CD14-positive monocyte (primary cell): ENCODE measurements around the gene NKX6-2. TPM values are rescaled to one million over a fixed set of nuclear protein-coding genes. Genes with fewer than 3 reads are reported as not detected.

Source experiments
- DNase-seq, 3 donors: peaks; one replicate each; pipeline ENCODE4 v3.0.0-alpha.2; 2011 to 2022
- H2AFZ ChIP-seq: 2 replicates; pipeline ENCODE4 v1.6.0; 2012; ENCODE audit warnings: mild to moderate bottlenecking, low read depth, low read length, inconsistent platforms; ENCODE audit not compliant: insufficient read depth, poor library complexity, severe bottlenecking
- H3K27ac ChIP-seq, 2 donors: 1 replicate in 1 of 2; 2 replicates in 1 of 2; pipeline ENCODE4 v1.5.1; 2012 to 2013; ENCODE audit warnings: low read length in 2 of 2, control low read depth in 1 of 2, inconsistent platforms in 1 of 2, low read depth in 1 of 2, mild to moderate bottlenecking in 1 of 2
- H3K27me3 ChIP-seq, 2 donors: one replicate each; pipeline versions ENCODE4 v1.6.0 to v1.6.1; 2011 to 2013; ENCODE audit warnings: low read length in 2 of 2; ENCODE audit not compliant: control insufficient read depth in 2 of 2, insufficient read depth in 2 of 2
- H3K36me3 ChIP-seq, 2 donors: replicated peaks in 1 of 2; 1 replicate in 1 of 2; 2 replicates in 1 of 2; pipeline versions ENCODE4 v1.5.1 to v1.6.1; 2012 to 2013; ENCODE audit warnings: low read length in 2 of 2, control low read depth in 1 of 2, inconsistent platforms in 1 of 2, mild to moderate bottlenecking in 1 of 2; ENCODE audit not compliant: insufficient read depth in 2 of 2, control insufficient read depth in 1 of 2
- H3K4me1 ChIP-seq, 2 donors: 1 replicate in 1 of 2; 2 replicates in 1 of 2; pipeline versions ENCODE4 v1.5.1 to v1.6.1; 2012 to 2013; ENCODE audit warnings: low read length in 2 of 2, control low read depth in 1 of 2, inconsistent platforms in 1 of 2, mild to moderate bottlenecking in 1 of 2, moderate library complexity in 1 of 2; ENCODE audit not compliant: insufficient read depth in 2 of 2, control insufficient read depth in 1 of 2
- H3K4me2 ChIP-seq: replicated peaks from 2 replicates; pipeline ENCODE3; 2012; ENCODE audit warnings: low read length, moderate library complexity, mild to moderate bottlenecking; ENCODE audit not compliant: poor library complexity, severe bottlenecking; ENCODE audit errors: extremely low read depth
- H3K4me3 ChIP-seq, 3 experiments: fragments of 200-600 bp in 1 of 3; sonication (generic) in 1 of 3; replicated peaks in 1 of 3; 1 replicate in 2 of 3; 2 replicates in 1 of 3; pipeline ENCODE4 v1.5.1; 2011 to 2013; ENCODE audit warnings: low read length in 3 of 3, mild to moderate bottlenecking in 3 of 3, control low read depth in 2 of 3, low read depth in 2 of 3, inconsistent platforms in 1 of 3, moderate library complexity in 1 of 3
- H3K79me2 ChIP-seq: 2 replicates; pipeline ENCODE4 v1.6.0; 2012; ENCODE audit warnings: mild to moderate bottlenecking, control low read depth, inconsistent platforms, low read length, moderate library complexity; ENCODE audit not compliant: insufficient read depth
- H3K9ac ChIP-seq: 2 replicates; pipeline ENCODE4 v1.6.0; 2017; ENCODE audit warnings: low read length, mild to moderate bottlenecking; ENCODE audit not compliant: insufficient read depth, poor library complexity, severe bottlenecking
- H3K9me3 ChIP-seq, 2 donors: replicated peaks in 1 of 2; 1 replicate in 1 of 2; 2 replicates in 1 of 2; pipeline versions ENCODE4 v1.5.1 to v1.6.1; 2012 to 2013; ENCODE audit warnings: low read length in 2 of 2, control low read depth in 1 of 2; ENCODE audit not compliant: control insufficient read depth in 1 of 2, insufficient read depth in 1 of 2
- H4K20me1 ChIP-seq: 2 replicates; pipeline ENCODE4 v1.6.0; 2012; ENCODE audit warnings: mild to moderate bottlenecking, low read length, control low read depth, moderate library complexity; ENCODE audit not compliant: insufficient read depth
- H3K27ac Mint-ChIP-seq, 7 donors: one replicate each; pipeline ENCODE4 v1.8.0; 2020; ENCODE audit warnings: mild to moderate bottlenecking in 7 of 7, mixed read lengths in 7 of 7, moderate library complexity in 6 of 7, inconsistent platforms in 2 of 7
- H3K27me3 Mint-ChIP-seq, 3 donors: one replicate each; pipeline ENCODE4 v1.8.0; 2021 to 2022; ENCODE audit warnings: low read depth in 3 of 3, mild to moderate bottlenecking in 3 of 3, mixed read lengths in 3 of 3, moderate library complexity in 3 of 3, inconsistent platforms in 1 of 3
- H3K36me3 Mint-ChIP-seq, 2 donors: one replicate each; pipeline ENCODE4 v1.8.0; 2020; ENCODE audit warnings: mixed read lengths in 2 of 2, inconsistent platforms in 1 of 2, mild to moderate bottlenecking in 1 of 2
- H3K4me1 Mint-ChIP-seq: one replicate; pipeline ENCODE4 v1.8.0; 2020; ENCODE audit warnings: mild to moderate bottlenecking, mixed read lengths
- H3K4me3 Mint-ChIP-seq, 2 donors: one replicate each; pipeline ENCODE4 v1.8.0; 2020; ENCODE audit warnings: mild to moderate bottlenecking in 2 of 2, mixed read lengths in 2 of 2, moderate library complexity in 1 of 2
- H3K9me3 Mint-ChIP-seq, 7 donors: one replicate each; pipeline ENCODE4 v1.8.0; 2020 to 2022; ENCODE audit warnings: mixed read lengths in 7 of 7, mild to moderate bottlenecking in 6 of 7, moderate library complexity in 6 of 7, inconsistent platforms in 2 of 7
- CTCF ChIP-seq: fragments of 200-600 bp; IDR thresholded peaks from one replicate; pipeline ENCODE4 v1.8.0; 2022; ENCODE audit warnings: antibody characterized with exemption, mild to moderate bottlenecking
- whole genome bisulfite sequencing: methylation state at CpG from one replicate; pipeline ENCODE4 v1.1.5; 2013; ENCODE audit warnings: missing lambda C conversion rate; ENCODE audit not compliant: insufficient coverage; 5-methylcytosine and 5-hydroxymethylcytosine counted together
- intact Hi-C, 2 donors: fragments of 100-400 bp; cut with micrococcal nuclease; formaldehyde crosslinking; loops; one replicate each; pipeline versions ENCODE4 v1.15.0 to v1.15.1; 2023
- polyA plus RNA-seq, 3 donors: library from polyadenylated mRNA; depleted of rRNA in 1 of 3; unstranded in 2 of 3; stranded (reverse) in 1 of 3; fragments of 300-500 nt in 2 of 3; fragments of >200 nt in 1 of 3; fragmentation: Illumina TruSeq in 2 of 3; gene quantifications; 1 replicate in 2 of 3; 2 replicates in 1 of 3; pipeline ENCODE4 v1.2.3, GENCODE V29; 2012 to 2021

NKX6-2 gene
- polyA plus RNA-seq, 3 donors, result not detected

- Histone ChIP-seq H4K20me1 (no peaks in the 10 kb centered on the region), H3K79me2 (no peaks in the 10 kb centered on the region), H3K36me3 (peaks cover 26 to 70% of the 10 kb centered on the region in 2 donors), H3K9me3 (no peaks in the 10 kb centered on the region), H3K27ac (no peak overlapping the region), H3K9ac (no peak overlapping the region), H3K4me3 (no peak overlapping the region), H3K4me1 (no peaks in the 10 kb centered on the region), H3K27me3 (no peaks in the 10 kb centered on the region), H2AFZ (no peak overlapping the region), H3K4me2 (no peak overlapping the region)
- no peak for DNase-seq
- peaks cover 30 to 56% of the 10 kb centered on the region in 2 donors for H3K36me3 Mint-ChIP-seq
- intact Hi-C loops, result no loop called here
- H3K4me3 Mint-ChIP-seq, result no peak overlapping the region
- H3K4me1 Mint-ChIP-seq, result no peaks in the 10 kb centered on the region
- H3K9me3 Mint-ChIP-seq, result no peaks in the 10 kb centered on the region
- 90% methylated on average over 21 of the region's 24 CpGs for WGBS
- H3K27me3 Mint-ChIP-seq, result peaks cover 0 to 4% (median 0%) of the 10 kb centered on the region in 3 donors
- no peak overlapping the region for H3K27ac Mint-ChIP-seq
- no peak for TF ChIP-seq CTCF
These were observed 50.0 kb downstream of the NKX6-2 start for GRCh38 chr10:132735923-132736391.

DNA sequence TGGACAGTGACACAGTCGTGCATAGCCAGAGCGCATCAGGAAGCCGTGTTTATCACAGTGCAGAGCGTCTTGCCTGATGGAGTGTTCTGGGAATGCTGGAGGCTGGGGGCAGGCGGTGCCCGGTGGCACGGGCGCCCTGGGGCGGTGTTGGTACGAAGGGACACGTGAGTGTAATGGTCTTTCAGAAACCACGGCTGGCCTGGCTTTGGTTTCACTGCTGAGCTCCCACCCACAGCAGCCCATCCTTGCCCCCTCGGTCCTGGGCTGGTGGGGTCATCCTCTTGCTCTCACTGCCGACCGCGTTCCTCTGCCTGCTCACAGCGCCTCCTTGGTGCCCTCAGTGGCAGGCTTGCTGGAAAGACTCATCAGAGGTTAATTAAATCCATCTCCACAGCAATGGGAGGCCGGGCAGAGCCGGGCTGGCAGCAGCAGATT lies 50.6 kb downstream of the NKX6-2 start:
- Histone ChIP-seq H2AFZ (no peak overlapping the region), H3K27ac (no peak overlapping the region), H3K4me2 (no peak overlapping the region), H3K9ac (no peak overlapping the region), H3K9me3 (no peaks in the 10 kb centered on the region), H3K79me2 (no peaks in the 10 kb centered on the region), H4K20me1 (no peaks in the 10 kb centered on the region), H3K4me1 (no peaks in the 10 kb centered on the region), H3K36me3 (peaks cover 28 to 70% of the 10 kb centered on the region in 2 donors), H3K27me3 (no peaks in the 10 kb centered on the region), H3K4me3 (no peak overlapping the region)
- Mint-ChIP-seq H3K27me3 (peaks cover 0 to 4% (median 0%) of the 10 kb centered on the region in 3 donors), H3K4me3 (no peak overlapping the region), H3K4me1 (no peaks in the 10 kb centered on the region), H3K36me3 (peaks cover 32 to 60% of the 10 kb centered on the region in 2 donors), H3K9me3 (no peaks in the 10 kb centered on the region), H3K27ac (no peak overlapping the region)
- TF ChIP-seq CTCF, result no peak
- no peak for DNase-seq
- intact Hi-C loops, result no loop called here
- 96% methylated on average over 17 of the region's 19 CpGs for WGBS
